GM19324 (cell line): ENCODE results near the gene LCE2B.
"Not testable (repeated sequence)": the region's sequence is repeated elsewhere in the genome, so short reads cannot be mapped to it uniquely, and the experiment has no call there.

Source experiments
- ATAC-seq: cut with Tn5 transposase; IDR thresholded peaks from one replicate; pipeline ENCODE4 v1.9.1; 2021; ENCODE audit warnings: mild to moderate bottlenecking, moderate library complexity; ENCODE audit not compliant: unreplicated experiment, low FRiP score

LCE2B gene, protein sequence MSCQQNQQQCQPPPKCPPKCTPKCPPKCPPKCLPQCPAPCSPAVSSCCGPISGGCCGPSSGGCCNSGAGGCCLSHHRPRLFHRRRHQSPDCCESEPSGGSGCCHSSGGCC

DNA sequence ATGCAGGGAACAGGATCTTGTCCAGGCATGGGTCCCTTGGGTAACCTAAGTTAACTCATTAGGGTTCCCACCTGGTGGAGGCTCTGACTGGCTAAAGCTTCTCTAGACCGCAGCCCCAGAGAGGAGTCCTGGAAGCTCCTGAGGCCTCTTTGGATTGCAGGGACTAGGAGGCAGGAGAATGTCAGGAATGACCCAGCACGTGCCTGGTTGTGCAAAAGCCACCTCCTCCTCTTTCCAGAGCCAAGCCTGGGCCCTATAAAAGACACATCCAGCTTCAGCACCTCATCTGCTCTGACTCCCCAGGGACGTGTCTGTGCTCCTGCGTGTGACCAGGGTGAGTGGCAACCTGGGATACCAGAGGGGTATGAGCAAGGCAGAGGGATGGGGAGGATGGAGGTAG lies at the start of gene LCE2B:
TSS of gene LCE2B (plus strand) at position 301 of the 400 bp plus-strand sequence. CDS start 721 bp downstream, outside the sequence.
- not testable (repeated sequence) for ATAC-seq

DNA sequence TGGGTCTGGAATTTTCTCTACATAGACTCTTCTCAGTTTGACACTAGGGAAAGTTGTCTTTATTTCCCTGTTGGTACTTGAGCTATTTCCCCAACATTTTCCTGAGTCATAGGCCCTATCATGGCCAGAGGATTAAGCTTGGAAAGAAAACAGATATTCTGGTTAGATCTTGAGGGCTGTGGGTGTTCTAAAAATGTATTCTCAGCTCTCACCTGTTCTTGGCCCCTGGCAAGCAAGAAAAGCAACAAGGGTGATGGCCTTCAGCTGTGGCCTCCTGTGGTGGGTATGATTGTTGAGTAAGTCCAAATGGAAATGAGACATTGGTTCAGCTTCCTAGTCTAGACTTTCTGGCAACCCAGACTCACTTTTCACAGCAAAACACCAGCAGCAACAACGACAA lies 45.6 kb upstream of the LCE2B start:
- ATAC-seq: no peak

DNA sequence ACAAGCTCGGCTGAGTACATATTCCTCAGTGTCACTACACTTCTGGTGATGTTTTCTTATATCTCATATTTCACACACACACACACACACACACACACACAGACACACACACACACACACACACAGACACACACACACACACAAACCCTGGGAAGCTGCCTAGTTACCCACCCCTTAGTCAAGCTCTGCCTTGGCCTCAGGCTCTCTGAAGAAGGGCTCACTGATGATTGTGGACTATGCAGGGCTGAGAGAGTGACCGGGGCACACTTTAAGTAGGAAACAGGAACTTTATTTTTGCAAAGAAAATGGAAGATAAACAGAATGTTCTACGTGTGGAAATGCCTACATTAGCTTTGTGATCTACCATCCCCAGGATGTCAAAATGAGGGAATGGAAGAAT lies 42.0 kb upstream of the LCE2B start:
- no peak for ATAC-seq

DNA sequence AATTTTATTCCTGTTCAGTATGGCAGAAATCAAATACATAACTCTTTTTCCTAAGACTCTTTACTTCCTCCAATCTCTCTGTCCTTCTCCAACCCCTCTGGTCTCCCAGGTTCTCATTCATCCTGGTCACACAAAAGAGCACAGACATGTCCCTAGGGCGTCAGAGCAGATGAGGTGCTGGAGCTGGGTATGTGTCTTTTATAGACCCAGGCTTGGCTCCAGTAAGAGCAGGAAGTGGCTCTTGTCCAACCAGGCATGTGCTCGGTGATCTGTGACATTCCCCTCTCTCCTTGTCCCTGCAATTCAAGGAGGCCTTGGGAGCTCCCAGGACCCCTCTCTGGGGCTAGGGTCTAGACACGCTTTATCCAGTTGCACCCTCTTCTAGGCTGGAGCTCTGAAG lies 40.8 kb upstream of the LCE2B start:
- no peak for ATAC-seq

DNA sequence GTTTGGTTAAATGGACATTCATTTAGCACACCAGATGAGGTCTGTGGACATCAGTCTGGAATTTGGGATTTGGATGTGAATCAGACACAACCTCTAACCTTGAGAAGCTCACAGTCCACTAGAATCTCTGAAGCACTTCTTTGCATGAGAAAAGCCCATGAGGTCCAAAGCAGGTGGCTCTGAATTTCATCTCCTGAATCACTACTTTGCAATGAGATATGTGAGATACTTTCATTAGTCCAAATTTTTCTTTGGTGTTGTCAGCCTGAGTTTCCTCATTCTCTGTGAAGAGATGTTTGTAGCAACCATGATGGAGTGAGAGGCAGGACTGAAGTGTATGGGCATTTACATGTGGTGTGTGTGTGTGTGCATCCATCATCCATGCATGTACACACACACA lies 39.3 kb upstream of the LCE2B start:
- ATAC-seq: no peak

DNA sequence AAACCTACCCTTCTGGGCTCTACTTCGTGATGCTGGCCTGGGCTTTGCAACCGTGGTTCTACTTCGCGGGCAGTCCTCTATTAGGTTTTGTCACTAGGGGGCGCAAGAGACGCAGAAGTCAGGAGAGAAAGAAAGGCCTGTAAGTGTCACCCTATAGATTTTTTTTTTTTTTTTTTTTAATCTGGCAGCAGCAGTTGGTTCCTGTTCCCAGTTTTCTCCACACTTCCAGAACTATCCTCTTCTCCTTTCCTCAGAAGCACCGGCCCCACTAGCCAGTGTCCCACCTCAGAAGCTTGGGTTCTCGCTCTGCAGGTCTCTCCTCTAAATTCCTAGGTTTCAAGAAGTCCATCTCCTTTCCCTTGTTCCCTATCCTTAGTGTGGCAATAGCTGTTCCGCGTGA lies 31.8 kb upstream of the LCE2B start:
- ATAC-seq: no peak

DNA sequence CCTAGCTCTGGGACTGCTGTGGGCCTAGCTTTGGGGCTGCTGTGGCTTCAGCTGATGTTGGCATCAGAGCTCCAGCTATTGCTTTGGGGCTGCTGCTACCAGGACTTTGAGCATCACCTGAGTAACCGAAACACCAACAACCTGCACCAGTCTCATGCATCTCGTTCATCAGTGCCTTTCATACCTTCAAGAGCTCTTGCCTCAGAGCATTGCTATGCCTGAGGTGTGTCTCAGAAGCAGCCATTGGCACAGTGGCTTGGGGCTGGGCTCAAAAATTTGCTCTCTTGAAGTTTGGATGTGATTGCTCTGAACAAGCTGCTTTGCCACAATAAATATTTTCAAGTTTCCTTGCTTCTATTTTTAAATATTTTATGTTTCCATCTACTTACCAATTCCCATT lies 29.5 kb upstream of the LCE2B start:
- no peak for ATAC-seq

DNA sequence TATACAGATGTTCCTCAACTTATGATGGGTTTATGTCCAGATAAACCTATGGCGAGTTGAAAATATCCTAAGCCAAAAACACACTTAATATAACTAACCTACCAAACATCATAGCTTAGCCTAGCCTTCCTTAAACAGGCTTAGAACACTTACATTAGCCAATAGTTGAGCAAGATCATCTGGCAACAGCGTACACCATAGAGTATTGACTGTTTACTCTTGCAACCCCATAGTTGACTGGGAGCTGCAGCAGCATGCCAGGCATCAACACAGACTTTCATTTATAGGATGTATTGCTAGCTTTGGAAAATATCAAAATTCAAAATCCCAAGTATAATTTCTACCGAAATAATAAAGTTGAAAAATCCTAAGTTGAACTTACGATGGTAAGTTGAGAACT lies 28.2 kb upstream of the LCE2B start:
- no peak for ATAC-seq

DNA sequence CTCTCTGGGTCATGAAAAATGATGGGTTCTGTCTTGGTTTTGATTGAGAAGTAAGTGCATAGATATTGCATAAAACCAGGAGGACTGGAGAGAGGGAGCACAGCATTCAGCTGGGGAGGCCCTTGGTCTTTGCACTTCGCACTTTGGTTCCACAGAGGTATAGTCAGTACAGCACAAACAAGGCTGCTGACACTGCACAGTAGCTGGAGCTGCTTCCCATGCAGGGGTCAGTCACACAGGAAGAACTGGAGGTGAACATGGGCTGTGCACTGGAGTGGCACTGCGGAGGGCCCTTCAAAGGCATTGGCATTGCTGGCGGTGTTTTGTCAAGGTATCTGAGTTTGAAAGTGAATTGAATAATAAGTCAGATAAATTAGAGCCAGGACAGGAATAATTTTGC lies 27.3 kb upstream of the LCE2B start:
- ATAC-seq: no peak

DNA sequence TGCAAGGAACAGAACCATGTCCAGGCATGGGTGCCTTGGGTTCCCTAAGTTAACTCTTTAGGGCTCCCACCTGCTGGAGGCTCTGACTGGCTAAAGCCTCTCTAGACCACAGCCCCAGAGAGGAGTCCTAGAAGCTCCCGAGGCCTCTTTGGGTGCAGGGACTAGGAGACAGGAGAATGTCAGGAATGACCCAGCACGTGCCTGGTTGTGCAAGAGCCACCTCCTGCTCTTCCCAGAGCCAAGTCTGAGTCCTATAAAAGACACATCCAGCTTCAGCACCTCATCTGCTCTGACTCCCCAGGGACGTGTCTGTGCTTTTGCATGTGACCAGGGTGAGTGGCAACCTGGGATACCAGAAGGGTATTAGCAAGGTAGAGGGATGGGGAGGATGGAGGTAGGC lies 22.8 kb upstream of the LCE2B start, which contains the start of gene LCE2D:
TSS of gene LCE2D (plus strand) at position 283 of the 400 bp plus-strand sequence. CDS start 726 bp downstream, outside the sequence.
- ATAC-seq: no peak

DNA sequence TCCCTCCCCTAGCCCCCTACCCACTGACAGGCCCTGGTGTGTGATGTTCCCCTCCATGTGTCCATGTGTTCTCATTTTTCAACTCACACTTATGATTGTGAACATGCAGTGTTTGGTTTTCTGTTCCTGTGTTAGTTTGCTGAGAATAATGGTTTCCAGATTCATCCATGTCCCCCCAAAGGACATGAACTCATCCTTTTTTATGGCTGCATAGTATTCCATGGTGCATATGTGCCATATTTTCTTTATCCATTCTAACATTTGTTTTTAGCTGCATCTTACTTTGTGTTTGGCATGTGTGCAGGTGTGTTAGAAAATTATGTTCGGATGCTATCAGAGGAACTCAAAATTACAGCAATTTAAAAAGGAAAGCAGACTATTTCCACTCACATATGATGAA lies 19.8 kb upstream of the LCE2B start:
- ATAC-seq: not testable (repeated sequence)

DNA sequence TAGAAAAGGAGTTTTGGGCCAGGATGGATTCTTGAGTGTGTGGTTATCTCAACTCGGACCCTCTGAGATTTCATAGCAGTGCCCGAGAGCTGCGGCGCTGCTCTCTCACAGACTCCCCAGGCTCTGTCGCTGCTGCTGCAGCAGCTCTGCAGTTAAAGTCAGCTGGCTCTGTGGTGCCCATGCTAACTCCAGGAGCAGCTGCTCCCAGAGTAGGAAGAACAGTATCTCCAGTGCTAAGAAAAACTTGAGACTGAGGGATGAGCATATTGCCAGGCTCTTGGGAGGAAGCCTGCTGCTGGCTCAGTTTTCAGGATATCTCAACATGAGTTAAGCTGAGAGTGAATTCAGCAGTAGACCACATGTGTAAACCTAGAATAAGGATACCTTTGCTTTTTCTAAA lies 18.3 kb upstream of the LCE2B start:
- no peak for ATAC-seq

DNA sequence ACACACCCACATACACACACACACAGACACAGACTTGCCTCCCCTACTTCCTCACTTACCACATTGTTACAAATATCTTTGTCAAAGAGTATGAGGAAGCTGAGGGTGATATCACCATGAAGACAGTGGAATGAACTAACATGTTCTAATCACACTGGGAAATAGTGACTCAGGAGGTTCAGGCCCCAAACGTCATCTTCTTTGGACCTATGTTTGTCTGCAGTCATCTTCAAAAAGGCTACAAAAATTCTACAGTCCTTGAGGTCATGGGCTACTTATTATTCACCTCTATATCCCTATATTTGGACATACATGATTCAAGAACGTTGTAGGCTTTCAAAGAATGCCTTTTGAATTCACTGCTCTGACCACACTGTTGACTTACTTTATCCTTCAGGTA lies 12.9 kb upstream of the LCE2B start:
- no peak for ATAC-seq

DNA sequence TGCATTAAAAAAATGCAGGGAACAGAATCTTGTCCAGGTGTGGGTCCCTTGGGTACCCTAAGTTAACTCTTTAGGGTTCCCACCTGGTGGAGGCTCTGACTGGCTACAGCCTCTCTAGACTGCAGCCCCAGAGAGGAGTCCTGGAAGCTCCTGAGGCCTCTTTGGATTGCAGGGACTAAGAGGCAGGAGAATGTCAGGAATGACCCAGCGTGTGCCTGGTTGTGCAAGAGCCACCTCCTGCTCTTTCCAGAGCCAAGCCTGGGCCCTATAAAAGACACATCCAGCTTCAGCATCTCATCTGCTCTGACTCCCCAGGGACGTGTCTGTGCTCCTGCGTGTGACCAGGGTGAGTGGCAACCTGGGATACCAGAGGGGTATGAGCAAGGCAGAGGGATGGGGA lies 10.9 kb upstream of the LCE2B start, which contains the start of gene LCE2C:
TSS of gene LCE2C (plus strand) at position 297 of the 400 bp plus-strand sequence. CDS start 737 bp downstream, outside the sequence.
- not testable (repeated sequence) for ATAC-seq

DNA sequence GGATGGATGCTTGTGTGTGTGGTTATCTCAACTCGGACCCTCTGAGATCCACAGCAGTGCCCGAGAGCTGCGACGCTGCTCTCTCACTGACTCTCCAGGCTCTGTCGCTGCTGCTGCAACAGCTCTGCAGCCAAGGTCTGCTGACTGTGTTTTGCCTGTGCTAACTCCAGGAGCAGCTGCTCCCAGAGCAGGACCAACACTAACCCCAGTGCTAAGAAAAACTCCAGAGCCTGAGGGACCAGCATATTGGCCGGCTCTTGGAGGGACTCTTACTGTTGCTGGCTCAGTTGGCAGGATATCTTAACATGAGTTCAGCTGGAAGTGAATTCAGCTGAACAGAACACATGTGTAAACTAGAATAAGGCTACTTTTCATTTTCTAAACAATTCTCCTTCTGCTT lies 6.5 kb upstream of the LCE2B start:
- ATAC-seq: no peak

DNA sequence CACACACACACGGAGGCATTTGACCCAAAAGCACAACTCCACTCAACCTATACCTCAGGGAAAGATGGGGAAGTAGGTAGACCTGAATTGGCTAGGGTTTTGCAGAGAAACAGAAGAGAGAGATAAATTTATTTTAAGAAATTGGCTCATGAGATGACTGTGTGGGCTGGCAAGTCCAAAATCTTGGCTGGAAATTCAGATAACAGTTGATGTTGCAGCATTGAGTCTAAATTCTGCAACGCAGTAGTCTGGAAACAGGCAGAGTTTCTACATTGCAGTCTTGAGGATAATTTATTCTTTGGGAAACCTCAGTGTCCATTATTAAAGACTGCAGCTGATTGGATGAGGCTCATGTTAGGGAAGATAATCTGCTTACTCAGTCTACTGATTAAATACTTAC lies 4.3 kb upstream of the LCE2B start:
- no peak for ATAC-seq

DNA sequence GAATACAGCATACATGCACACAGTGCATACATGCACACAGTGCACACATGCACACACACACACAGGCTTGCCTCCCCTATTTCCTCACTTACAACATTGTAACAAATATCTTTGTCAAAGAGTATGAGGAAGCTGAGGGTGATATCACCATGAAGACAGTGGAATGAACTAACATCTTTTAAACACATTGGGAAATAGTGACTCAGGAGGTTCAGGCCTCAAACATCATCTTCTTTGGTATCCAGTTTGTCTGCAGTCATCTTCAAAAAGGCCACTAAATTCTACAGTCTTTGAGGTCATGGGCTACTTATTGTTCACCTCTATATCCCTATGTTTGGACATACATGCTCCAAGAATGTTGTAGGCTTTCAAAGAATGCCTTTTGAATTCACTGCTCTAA lies 2.1 kb upstream of the LCE2B start:
- no peak for ATAC-seq

DNA sequence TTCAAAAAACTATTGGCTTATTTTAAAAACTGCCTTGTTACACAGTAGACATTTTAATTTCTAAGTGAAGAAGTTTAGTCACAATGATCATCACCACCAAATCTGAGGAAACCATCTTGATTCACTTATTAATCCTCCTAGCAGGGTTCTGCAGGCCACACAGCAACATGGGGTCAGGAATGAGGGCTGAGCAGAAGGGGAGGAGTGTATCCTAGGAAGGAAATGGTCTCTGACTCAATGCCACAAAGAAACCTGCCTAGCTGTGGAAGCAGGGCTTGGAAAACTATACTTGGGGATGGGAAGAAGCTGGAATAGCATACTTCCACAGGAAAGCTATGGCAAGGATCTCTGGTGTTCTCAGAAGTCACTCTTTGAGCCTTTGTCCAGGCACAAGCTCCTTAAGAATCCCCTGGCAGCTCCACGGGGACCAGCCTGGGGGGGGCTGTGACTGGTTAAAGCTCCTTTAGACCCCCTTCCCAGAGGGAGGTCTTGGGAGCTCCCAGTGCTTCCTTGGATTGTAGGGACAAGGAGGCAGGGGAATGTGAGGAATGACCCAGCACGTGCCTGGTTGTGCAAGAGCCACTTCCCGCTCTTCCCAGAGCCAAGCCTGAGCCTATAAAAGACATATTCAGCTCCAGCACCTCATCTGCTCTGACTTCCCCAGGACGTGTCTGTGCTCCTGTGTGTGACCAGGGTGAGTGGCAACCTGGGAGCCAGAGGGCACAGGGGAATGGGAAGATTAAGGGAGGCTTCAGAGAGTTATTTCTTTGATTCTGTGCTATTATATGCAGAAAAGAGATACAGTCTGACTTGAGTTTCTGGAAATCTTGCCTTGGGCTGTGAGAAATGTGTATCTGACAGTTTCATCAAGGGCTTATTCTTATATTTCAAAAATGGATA lies 12.0 kb downstream of the LCE2B start, which contains the start of gene LCE2A:
TSS of gene LCE2A (plus strand) at position 645 of the 900 bp plus-strand sequence. CDS start 557 bp downstream, outside the sequence.
- no peak for ATAC-seq

DNA sequence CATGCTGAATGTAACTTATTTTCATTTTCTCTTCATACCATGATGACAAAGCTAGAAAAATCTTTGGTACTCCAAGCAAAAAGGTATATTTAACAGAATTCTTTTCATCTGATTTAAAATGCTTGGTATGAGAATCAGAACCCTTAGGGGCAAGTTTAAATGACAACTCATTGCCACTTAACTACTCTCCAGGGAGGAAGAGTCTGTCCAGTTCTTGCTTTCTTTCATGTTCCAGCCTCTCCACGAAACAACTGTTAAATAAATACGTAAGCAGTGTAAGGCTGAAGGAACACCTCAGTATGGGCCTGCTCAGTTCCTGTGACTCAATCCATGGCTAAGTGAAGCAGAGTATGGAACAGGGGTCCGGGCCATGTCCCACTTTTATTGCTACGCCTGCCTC lies 13.8 kb downstream of the LCE2B start:
- ATAC-seq: no peak

DNA sequence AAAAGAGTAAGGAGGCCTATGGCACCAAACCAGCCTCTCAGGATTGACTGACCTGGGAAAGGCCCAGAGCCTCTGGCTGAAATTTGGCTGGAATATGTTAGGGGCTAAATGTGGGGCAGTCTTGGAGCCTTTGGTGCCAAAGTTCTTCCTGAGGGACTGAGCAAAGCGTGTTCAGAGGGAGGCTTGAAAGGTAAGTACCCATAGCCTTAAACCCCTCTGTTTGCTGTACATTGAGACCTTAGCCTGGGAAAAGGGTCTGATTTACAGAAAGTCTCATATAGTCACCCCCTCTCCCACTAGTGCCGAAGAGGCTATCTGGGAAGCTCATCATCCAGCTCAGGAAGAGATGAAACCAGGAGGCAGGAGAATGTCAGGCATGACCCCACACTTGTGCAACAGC lies 21.9 kb downstream of the LCE2B start, which contains the start of gene LCE4A:
TSS of gene LCE4A (plus strand) at position 301 of the 400 bp plus-strand sequence. CDS start 916 bp downstream, outside the sequence.
- no peak for ATAC-seq

DNA sequence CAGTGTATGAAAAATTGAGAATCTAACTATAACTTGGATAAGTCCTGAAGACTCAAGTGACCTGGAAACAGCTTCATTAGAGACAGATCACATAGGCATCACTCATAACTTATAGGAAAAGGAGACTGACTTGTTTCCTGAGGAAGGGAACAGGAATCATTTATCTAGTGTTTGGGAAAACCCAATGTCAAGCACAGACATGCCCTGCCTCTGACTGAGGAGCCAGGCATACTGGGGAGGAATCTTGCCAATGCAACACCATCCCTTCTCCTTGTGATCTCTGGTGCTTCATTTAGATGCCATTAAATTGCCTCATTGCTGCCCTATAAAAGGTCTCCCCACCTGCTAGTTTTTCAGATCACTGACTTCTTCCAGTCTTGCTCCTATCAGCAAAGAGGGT lies 32.3 kb downstream of the LCE2B start:
- no peak for ATAC-seq

DNA sequence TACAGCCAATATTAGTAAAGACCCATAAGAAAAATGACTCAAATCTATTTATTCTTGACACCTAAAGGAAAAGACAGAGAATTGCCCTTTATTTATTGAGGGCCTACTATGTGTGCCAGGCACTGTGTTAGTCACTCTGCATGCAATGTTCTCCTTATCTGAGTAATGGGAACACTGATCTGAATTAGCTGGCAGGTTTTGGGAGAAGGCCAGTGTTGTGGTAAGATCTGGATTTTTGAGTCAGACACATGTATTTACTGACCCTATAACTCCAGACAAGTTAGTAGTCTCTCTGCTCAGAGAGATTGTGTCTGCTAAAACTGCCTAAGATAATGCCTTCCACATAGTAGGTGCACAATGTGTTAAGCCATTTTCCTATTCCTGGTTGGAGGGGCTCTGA lies 39.3 kb downstream of the LCE2B start:
- no peak for ATAC-seq
